Astrocyte (in vitro differentiated cells and primary cell): ENCODE data around the gene WIPF2. TPM values are rescaled to one million over a fixed set of nuclear protein-coding genes. Genes with fewer than 3 reads are reported as not detected.
A peak's percentile ranks its signal among the peaks of the same experiment; 100 is the strongest.

Source experiments
- DNase-seq: peaks from one replicate; pipeline ENCODE4 v3.0.0-alpha.2; 2010; ENCODE audit warnings: low read depth
- FAIRE-seq: peaks from 2 replicates; lab custom pipeline; 2011; peaks lifted over from hg19 to GRCh38; lab: Jason Lieb, UNC
- H2AFZ ChIP-seq: 2 replicates; pipeline ENCODE4 v1.6.0; 2012; ENCODE audit warnings: low read depth, low read length, inconsistent platforms
- H3K27ac ChIP-seq: 2 replicates; pipeline ENCODE4 v1.5.1; 2011; ENCODE audit warnings: low read depth, low read length, inconsistent platforms
- H3K27me3 ChIP-seq: 2 replicates; pipeline ENCODE4 v1.6.0; 2011; ENCODE audit warnings: low read length, inconsistent platforms; ENCODE audit not compliant: insufficient read depth
- H3K36me3 ChIP-seq: 2 replicates; pipeline ENCODE4 v1.5.1; 2011; ENCODE audit warnings: low read length, inconsistent platforms; ENCODE audit not compliant: insufficient read depth
- H3K4me1 ChIP-seq: 2 replicates; pipeline ENCODE4 v1.5.1; 2011; ENCODE audit warnings: low read length, inconsistent platforms; ENCODE audit not compliant: insufficient read depth
- H3K4me2 ChIP-seq: 2 replicates; pipeline ENCODE4 v1.6.0; 2012; ENCODE audit warnings: low read length, inconsistent platforms
- H3K4me3 ChIP-seq: 2 replicates; pipeline ENCODE4 v1.5.1; 2011; ENCODE audit warnings: low read depth, mild to moderate bottlenecking, low read length, inconsistent platforms; ENCODE audit not compliant: insufficient read depth
- H3K79me2 ChIP-seq: 2 replicates; pipeline ENCODE4 v1.6.0; 2012; ENCODE audit warnings: mild to moderate bottlenecking, low read length, inconsistent platforms; ENCODE audit not compliant: insufficient read depth
- H3K9ac ChIP-seq: 2 replicates; pipeline ENCODE4 v1.6.0; 2012; ENCODE audit warnings: mild to moderate bottlenecking, low read length, inconsistent platforms
- H3K9me3 ChIP-seq: 2 replicates; pipeline ENCODE4 v1.5.1; 2012; ENCODE audit warnings: low read depth, mild to moderate bottlenecking, low read length, inconsistent platforms; ENCODE audit not compliant: insufficient read depth
- H4K20me1 ChIP-seq: 2 replicates; pipeline ENCODE4 v1.6.0; 2012; ENCODE audit warnings: low read length, inconsistent platforms; ENCODE audit not compliant: insufficient read depth
- H3K27ac Mint-ChIP-seq: one replicate; pipeline ENCODE4 v1.8.0; 2021; ENCODE audit warnings: mild to moderate bottlenecking, mixed read lengths; ENCODE audit not compliant: unreplicated experiment
- H3K27me3 Mint-ChIP-seq: one replicate; pipeline ENCODE4 v1.8.0; 2021; ENCODE audit warnings: low read depth, mixed read lengths; ENCODE audit not compliant: unreplicated experiment
- H3K36me3 Mint-ChIP-seq: one replicate; pipeline ENCODE4 v1.8.0; 2021; ENCODE audit warnings: low read depth, mixed read lengths; ENCODE audit not compliant: unreplicated experiment
- H3K4me1 Mint-ChIP-seq: one replicate; pipeline ENCODE4 v1.8.0; 2021; ENCODE audit warnings: low read depth, mixed read lengths; ENCODE audit not compliant: unreplicated experiment
- H3K4me3 Mint-ChIP-seq: one replicate; pipeline ENCODE4 v1.8.0; 2021; ENCODE audit warnings: mild to moderate bottlenecking, moderate library complexity, mixed read lengths; ENCODE audit not compliant: unreplicated experiment
- H3K9me3 Mint-ChIP-seq: one replicate; pipeline ENCODE4 v1.8.0; 2021; ENCODE audit warnings: mild to moderate bottlenecking, mixed read lengths; ENCODE audit not compliant: unreplicated experiment
- EZH2 ChIP-seq: IDR thresholded peaks from 2 replicates; pipeline ENCODE4 v1.6.1; 2012; ENCODE audit warnings: mild to moderate bottlenecking, low read length, inconsistent platforms; ENCODE audit not compliant: insufficient read depth
- total RNA-seq: library from RNA; stranded (reverse); gene quantifications from 2 replicates; pipeline ENCODE4 v1.2.1, GENCODE V29; 2021
- TF ChIP-seq, protein P1 (sequence below): IDR thresholded peaks from 2 replicates; pipeline ENCODE4 v1.5.1; 2011; ENCODE audit warnings: low read depth, mild to moderate bottlenecking, inconsistent platforms, low read length, moderate library complexity; ENCODE audit not compliant: insufficient read depth

The WIPF2 gene
- total RNA-seq, 1 donor from 2014 or later = 30.7 TPM

DNA sequence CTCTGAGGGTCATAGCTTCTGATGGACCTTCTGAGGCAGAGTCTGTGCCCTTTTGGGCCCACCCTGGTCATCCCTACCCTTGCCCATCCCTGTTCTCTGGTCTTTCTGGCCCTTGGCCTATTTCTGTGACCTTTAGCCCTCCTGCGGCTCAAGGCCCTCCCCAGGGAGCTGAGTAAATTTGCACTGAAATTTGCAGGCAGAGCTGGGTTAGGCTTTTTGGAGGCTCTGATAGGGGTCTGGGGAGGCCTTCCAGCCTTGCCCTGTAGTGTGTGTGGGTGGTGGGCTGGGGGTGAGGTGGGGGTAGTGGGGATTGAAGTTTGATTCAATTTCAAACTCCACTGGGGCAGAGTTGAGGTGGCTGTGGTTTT, 107.7 kb downstream of the WIPF2 start:
- Mint-ChIP-seq H3K27me3 (no peaks in the 10 kb centered on the region), H3K36me3 (no peaks in the 10 kb centered on the region), H3K9me3 (no peaks in the 10 kb centered on the region), H3K4me1 (peaks cover 49% of the 10 kb centered on the region), H3K27ac (no peak overlapping the region), H3K4me3 (peak overlapping the region; percentile 20)
- Histone ChIP-seq H3K4me3 (no peak overlapping the region), H2AFZ (no peak overlapping the region), H3K4me1 (peaks cover 41% of the 10 kb centered on the region), H3K4me2 (no peak overlapping the region), H3K27me3 (no peaks in the 10 kb centered on the region), H3K9ac (no peak overlapping the region), H3K36me3 (no peaks in the 10 kb centered on the region), H3K27ac (no peak overlapping the region), H3K9me3 (no peaks in the 10 kb centered on the region), H4K20me1 (peaks cover 77% of the 10 kb centered on the region), H3K79me2 (peaks cover 90% of the 10 kb centered on the region)
- DNase-seq (no peak), FAIRE-seq (no peak)
- TF ChIP-seq, protein P1, sequence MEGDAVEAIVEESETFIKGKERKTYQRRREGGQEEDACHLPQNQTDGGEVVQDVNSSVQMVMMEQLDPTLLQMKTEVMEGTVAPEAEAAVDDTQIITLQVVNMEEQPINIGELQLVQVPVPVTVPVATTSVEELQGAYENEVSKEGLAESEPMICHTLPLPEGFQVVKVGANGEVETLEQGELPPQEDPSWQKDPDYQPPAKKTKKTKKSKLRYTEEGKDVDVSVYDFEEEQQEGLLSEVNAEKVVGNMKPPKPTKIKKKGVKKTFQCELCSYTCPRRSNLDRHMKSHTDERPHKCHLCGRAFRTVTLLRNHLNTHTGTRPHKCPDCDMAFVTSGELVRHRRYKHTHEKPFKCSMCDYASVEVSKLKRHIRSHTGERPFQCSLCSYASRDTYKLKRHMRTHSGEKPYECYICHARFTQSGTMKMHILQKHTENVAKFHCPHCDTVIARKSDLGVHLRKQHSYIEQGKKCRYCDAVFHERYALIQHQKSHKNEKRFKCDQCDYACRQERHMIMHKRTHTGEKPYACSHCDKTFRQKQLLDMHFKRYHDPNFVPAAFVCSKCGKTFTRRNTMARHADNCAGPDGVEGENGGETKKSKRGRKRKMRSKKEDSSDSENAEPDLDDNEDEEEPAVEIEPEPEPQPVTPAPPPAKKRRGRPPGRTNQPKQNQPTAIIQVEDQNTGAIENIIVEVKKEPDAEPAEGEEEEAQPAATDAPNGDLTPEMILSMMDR = no peak
- no peak for TF ChIP-seq EZH2

DNA sequence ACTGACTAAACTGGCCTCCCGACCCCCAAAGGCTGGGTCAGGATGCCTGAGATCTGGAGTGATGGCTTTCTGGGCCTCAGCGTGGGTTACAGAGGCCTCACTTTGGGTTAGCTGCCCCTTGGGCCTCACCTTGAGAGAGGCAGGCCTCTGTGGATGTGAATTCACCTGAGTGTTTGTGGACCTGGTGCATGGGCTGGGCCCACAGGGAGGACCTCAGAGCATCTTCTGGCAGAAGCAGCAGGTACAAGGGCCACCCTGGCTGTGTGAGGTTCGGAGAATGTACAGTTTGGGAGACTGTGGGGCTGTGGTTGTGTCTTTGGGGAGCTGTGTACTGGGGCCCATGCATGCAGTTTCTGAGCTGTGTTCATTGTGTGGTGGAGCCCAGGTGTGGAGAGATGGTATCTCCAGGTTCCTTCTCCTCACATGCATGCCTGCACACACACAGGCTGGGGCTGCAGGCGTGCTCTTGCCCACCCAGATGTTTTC, 108.2 kb downstream of the WIPF2 start:
- Mint-ChIP-seq H3K27ac (no peak overlapping the region), H3K27me3 (no peaks in the 10 kb centered on the region), H3K36me3 (no peaks in the 10 kb centered on the region), H3K4me3 (peak overlapping the region; percentile 62), H3K9me3 (no peaks in the 10 kb centered on the region), H3K4me1 (peaks cover 45% of the 10 kb centered on the region)
- no peak overlapping the region for H3K27ac ChIP-seq
- peaks cover 41% of the 10 kb centered on the region for H3K4me1 ChIP-seq
- H3K79me2 ChIP-seq = peaks cover 87% of the 10 kb centered on the region
- H4K20me1 ChIP-seq = peaks cover 81% of the 10 kb centered on the region
- H3K9ac ChIP-seq = no peak overlapping the region
- no peak overlapping the region for H3K4me2 ChIP-seq
- H3K36me3 ChIP-seq = no peaks in the 10 kb centered on the region
- TF ChIP-seq, protein P1 = no peak
- no peak for TF ChIP-seq EZH2
- H3K4me3 ChIP-seq = no peak overlapping the region
- H3K9me3 ChIP-seq = no peaks in the 10 kb centered on the region
- no peaks in the 10 kb centered on the region for H3K27me3 ChIP-seq
- H2AFZ ChIP-seq = no peak overlapping the region
- FAIRE-seq (no peak), DNase-seq (no peak)

DNA sequence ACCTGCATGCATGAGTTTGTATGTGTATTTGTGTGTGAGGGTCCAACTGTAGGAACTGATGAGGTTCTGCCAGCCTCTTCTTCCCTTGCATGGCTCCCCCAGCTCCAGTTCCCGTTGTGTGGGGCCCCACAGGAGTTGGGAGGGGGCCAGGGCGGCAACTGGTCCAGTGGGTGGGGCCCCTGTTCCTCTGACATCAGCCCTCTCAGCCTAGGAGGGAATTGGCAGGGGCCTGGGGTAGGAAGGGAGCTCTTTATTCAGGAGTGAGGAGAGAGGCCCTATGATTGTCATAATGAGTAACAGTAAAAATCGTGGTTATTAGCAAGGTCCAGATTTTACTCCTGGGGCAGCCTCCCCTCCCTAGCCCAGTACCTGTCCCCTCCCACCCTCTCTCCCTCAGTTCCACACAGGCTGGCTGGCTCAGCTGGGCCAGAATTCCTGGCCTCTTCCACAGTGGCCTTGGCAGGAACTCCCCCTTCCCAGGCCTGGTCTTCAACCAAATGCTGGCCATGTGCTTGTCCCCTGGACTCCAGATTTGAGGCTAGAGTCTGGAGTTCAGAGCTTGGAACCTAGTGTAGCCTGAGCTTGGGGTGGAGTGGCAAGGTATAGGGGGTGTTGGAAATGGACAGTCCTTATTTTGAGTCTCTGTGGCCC, 108.8 kb downstream of the WIPF2 start:
- H4K20me1 ChIP-seq = peaks cover 85% of the 10 kb centered on the region
- Mint-ChIP-seq H3K4me3 (no peak overlapping the region), H3K36me3 (peaks cover 2% of the 10 kb centered on the region), H3K4me1 (peaks cover 39% of the 10 kb centered on the region), H3K9me3 (no peaks in the 10 kb centered on the region), H3K27ac (no peak overlapping the region), H3K27me3 (no peaks in the 10 kb centered on the region)
- H3K79me2 ChIP-seq = peaks cover 83% of the 10 kb centered on the region
- peaks cover 39% of the 10 kb centered on the region for H3K4me1 ChIP-seq
- FAIRE-seq (no peak), DNase-seq (no peak)
- no peaks in the 10 kb centered on the region for H3K9me3 ChIP-seq
- H3K36me3 ChIP-seq = no peaks in the 10 kb centered on the region
- TF ChIP-seq, protein P1 = no peak
- no peak for TF ChIP-seq EZH2
- H3K4me2 ChIP-seq = no peak overlapping the region
- no peak overlapping the region for H2AFZ ChIP-seq
- H3K27me3 ChIP-seq = no peaks in the 10 kb centered on the region
- no peak overlapping the region for H3K9ac ChIP-seq
- H3K27ac ChIP-seq = no peak overlapping the region
- H3K4me3 ChIP-seq = no peak overlapping the region
